GM21528 (cell line): ENCODE results near the gene RIOK1.

Experiments used
- ATAC-seq: cut with Tn5 transposase; IDR thresholded peaks from one replicate; pipeline ENCODE4 v1.9.1; 2021; ENCODE audit warnings: mild to moderate bottlenecking, moderate library complexity; ENCODE audit not compliant: unreplicated experiment, low FRiP score

The RIOK1 gene

GRCh38 chr6:7406743-7407142 is 17.1 kb downstream of the RIOK1 start:
- ATAC-seq, result no peak

GRCh38 chr6:7409740-7410139 is 20.1 kb downstream of the RIOK1 start:
- no peak for ATAC-seq

GRCh38 chr6:7410851-7411250 is 21.2 kb downstream of the RIOK1 start:
- ATAC-seq, result no peak

GRCh38 chr6:7411328-7411727 is 21.7 kb downstream of the RIOK1 start:
- ATAC-seq, result no peak

GRCh38 chr6:7413151-7413823 is 23.7 kb downstream of the RIOK1 start:
- ATAC-seq, result no peak

GRCh38 chr6:7414811-7415210 is 25.2 kb downstream of the RIOK1 start:
- ATAC-seq, result no peak

- ATAC-seq, result no peak
Observed at GRCh38 chr6:7417684-7418083, 28.1 kb downstream of the RIOK1 start.

- no peak for ATAC-seq
Observed at GRCh38 chr6:7418238-7418905, 28.8 kb downstream of the RIOK1 start.

- ATAC-seq, result no peak
Observed at GRCh38 chr6:7419065-7419464, 29.5 kb downstream of the RIOK1 start.

GRCh38 chr6:7421066-7421465 is 31.5 kb downstream of the RIOK1 start:
- ATAC-seq, result no peak

- ATAC-seq, result no peak
Observed at GRCh38 chr6:7424058-7424457, 34.5 kb downstream of the RIOK1 start.

- ATAC-seq, result no peak
Observed at GRCh38 chr6:7424967-7425807, 35.6 kb downstream of the RIOK1 start.

GRCh38 chr6:7425808-7426190 is 36.2 kb downstream of the RIOK1 start:
- ATAC-seq, result no peak

- ATAC-seq, result no peak
Observed at GRCh38 chr6:7426447-7427169, 37.0 kb downstream of the RIOK1 start.

- ATAC-seq, result no peak
Observed at GRCh38 chr6:7431313-7431673, 41.7 kb downstream of the RIOK1 start.

GRCh38 chr6:7431674-7432390 is 42.2 kb downstream of the RIOK1 start:
- no peak for ATAC-seq

- no peak for ATAC-seq
Observed at GRCh38 chr6:7432391-7433120, 42.9 kb downstream of the RIOK1 start.

- no peak for ATAC-seq
Observed at GRCh38 chr6:7433121-7433617, 43.6 kb downstream of the RIOK1 start.

- no peak for ATAC-seq
Observed at GRCh38 chr6:7434672-7435071, 45.1 kb downstream of the RIOK1 start.
